GM12872 (cell line): ENCODE data around the gene SPP1.

ENCODE experiments used
- CTCF ChIP-seq: IDR thresholded peaks from 3 replicates; pipeline ENCODE4 v1.5.1; 2011; ENCODE audit warnings: low read depth, mild to moderate bottlenecking, low read length, moderate library complexity; ENCODE audit not compliant: insufficient read depth

SPP1 gene

GRCh38 chr4:87934973-87935372, 40.5 kb upstream of the SPP1 start:
- no peak for TF ChIP-seq CTCF

DNA sequence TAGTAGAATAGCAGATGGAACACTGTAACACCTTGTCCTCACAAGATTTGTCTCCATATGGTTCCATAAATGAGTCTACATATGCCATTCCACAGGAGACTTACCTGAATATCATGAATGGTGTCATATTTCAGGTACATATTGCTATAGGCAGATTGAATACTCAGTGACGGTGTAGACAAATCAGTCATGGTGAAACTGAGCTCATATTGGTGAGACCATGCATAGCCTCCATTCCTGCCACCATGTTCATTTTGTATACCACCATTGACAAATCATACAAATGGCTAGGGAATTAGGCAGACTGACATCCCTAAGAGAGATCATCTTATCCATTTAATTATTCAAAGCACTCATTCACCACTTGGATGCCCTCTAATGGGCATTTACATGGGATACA, 38.0 kb upstream of the SPP1 start:
- TF ChIP-seq CTCF = no peak

DNA sequence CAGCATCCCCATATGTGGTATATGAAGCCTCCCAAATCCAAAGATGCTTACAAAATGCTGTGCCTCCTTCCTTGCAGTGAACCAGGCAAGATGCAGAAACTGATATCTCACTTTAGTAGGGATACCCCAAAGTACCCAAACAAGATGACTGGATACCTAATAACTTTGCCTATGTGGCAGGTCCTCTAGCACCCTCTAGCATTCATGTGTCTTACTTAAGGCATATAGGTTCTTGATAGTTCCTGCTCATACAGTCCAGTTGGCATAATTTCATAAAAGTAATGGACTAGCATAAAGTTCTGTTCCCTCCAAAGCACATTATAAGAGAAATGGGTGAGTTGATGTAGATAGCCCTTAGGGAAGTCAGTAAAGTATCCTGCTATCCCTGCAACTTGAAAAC, 36.8 kb upstream of the SPP1 start:
- no peak for TF ChIP-seq CTCF

- TF ChIP-seq CTCF = no peak
Measured at GRCh38 chr4:87939978-87940690, 35.4 kb upstream of the SPP1 start.

GRCh38 chr4:87941537-87942392, 33.7 kb upstream of the SPP1 start:
- no peak for TF ChIP-seq CTCF

- TF ChIP-seq CTCF = no peak
Measured at GRCh38 chr4:87943660-87944149, 31.8 kb upstream of the SPP1 start.

DNA sequence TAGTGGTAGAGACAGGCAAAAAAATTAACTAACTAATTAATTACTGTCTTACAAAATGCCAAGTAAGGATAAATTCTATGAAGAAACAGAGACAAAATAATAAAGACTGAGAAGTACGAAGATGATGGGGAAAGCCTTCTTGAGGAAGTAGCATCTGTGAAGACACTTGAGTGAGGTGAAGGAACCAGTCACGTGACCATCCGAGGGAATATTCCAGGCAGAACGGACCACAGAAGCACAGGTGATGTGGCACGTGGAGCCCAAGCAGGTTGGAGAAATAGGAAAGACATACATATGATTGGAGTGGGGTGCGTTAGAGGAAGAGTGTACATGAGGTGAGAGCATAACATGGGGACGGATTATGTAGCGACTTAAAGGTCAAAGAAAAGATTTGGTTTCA, 30.5 kb upstream of the SPP1 start:
- TF ChIP-seq CTCF = no peak
